ENCODE measurements around the gene HSFY2.
"Not testable (repeated sequence)": the region's sequence is repeated elsewhere in the genome, so short reads cannot be mapped to it uniquely, and the experiment has no call there.

Gene HSFY2

GRCh38 chrY:18773635-18774034 lies at the start of gene HSFY2:
HSFY2 (minus strand) TSS chrY:18773735; CDS start chrY:18773618, 117 bp downstream.
- DNase-seq (ENCODE audit: low read depth) = not testable (repeated sequence)

- not testable (repeated sequence) for DNase-seq (ENCODE audit: low read depth)
These were observed 42.2 kb upstream of the HSFY2 start for GRCh38 chrY:18815751-18816150.

- DNase-seq (ENCODE audit: low read depth) = not testable (repeated sequence)
These were observed 15.3 kb upstream of the HSFY2 start for GRCh38 chrY:18788757-18789406.

GRCh38 chrY:18754077-18754476 lies 19.5 kb downstream of the HSFY2 start:
- not testable (repeated sequence) for DNase-seq (ENCODE audit: low read depth)

- not testable (repeated sequence) for DNase-seq (ENCODE audit: low read depth)
These were observed 20.3 kb downstream of the HSFY2 start for GRCh38 chrY:18753133-18753815.

- DNase-seq (ENCODE audit: low read depth) = not testable (repeated sequence)
These were observed 49.8 kb downstream of the HSFY2 start for GRCh38 chrY:18723714-18724113.

Data from stimulated activated CD8-positive, alpha-beta memory T cell treated with anti-CD3 and anti-CD28 coated beads, Interleukin-7, amount 100 ng/mL, for 24 hours (primary cell).